Stimulated activated CD8-positive, alpha-beta memory T cell treated with anti-CD3 and anti-CD28 coated beads, Interleukin-15, amount 100 ng/mL, for 24 hours (primary cell): ENCODE results near the gene C1QB.
"Not testable (repeated sequence)": the region's sequence is repeated elsewhere in the genome, so short reads cannot be mapped to it uniquely, and the experiment has no call there.

ENCODE experiments used
- DNase-seq: peaks from one replicate; pipeline ENCODE4 v3.0.0-alpha.2; 2020; ENCODE audit warnings: low read depth

The C1QB gene

GRCh38 chr1:22666412-22666811 is 13.4 kb downstream of the C1QB start:
- no peak for DNase-seq

DNA sequence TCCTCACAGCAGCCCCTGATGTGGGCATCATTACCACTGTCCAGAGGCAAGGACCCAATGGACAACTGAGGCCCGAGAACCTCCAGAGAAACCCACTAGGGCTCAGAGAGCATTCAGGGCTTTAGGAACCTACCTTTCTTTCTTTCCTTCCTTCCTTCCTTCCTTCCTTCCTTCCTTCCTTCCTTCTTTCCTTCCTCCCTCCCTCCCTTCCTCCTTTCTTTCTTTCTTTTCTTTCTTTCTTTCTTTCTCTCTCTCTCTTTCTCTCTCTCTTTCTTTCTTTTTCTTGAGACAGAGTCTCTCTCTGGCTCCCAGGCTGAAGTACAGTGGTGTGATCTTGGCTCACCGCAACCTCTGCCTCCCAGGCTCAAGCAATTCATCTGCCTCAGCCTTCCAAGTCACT is 15.8 kb downstream of the C1QB start:
- not testable (repeated sequence) for DNase-seq

DNA sequence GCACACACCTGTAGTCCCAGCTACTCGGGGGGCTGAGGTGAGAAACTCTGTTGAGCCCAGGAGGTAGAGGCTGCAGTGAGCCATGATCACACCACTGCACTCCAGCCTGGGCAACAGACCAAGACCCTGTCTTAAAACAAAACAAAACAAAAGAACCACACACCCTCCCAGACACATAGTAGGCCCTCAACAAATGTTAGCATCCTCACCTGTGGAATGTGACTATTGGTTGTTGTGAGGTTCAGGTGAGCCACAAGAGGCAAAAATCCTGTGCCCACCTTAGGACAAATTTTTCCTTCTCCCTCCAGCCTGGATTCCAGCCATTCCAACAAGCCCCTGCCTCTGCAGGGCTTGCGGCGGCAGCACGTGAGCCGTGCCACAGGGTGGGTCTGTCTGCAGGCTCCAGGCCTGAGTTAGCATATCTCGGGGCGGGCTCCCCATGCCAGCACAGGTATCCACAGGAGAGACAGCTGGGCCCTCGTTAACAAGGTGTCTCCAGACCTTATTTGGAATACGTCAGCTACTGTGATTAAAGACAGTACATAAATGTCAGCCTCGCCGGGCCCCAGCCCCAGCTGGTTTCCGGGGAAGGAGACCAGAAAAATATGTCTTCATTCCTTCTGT is 17.4 kb downstream of the C1QB start:
- no peak for DNase-seq

- DNase-seq: no peak
Measured at GRCh38 chr1:22671999-22672398, 19.0 kb downstream of the C1QB start.

GRCh38 chr1:22673486-22674409 is 20.7 kb downstream of the C1QB start:
- DNase-seq: no peak

GRCh38 chr1:22674410-22674749 is 21.3 kb downstream of the C1QB start:
- no peak for DNase-seq

DNA sequence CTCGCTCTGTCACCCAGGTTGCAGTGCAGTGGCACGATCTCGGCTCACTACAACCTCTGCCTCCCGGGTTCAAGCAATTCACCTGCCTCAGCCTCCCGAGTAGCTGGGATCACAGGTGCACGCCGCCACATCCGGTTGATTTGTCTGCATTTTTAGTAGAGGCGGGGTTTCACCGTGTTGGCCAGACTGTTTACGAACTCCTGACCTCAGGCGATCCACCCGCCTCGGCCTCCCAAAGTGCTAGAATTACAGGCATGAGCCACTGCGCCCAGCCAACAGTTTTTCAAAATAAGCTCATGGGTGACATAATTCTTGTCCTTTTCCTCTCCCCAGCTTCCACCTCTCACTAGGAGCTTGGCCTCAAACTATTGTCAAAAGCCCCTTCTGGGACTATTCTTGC is 23.1 kb downstream of the C1QB start:
- not testable (repeated sequence) for DNase-seq

- no peak for DNase-seq
Measured at GRCh38 chr1:22676916-22677583, 24.0 kb downstream of the C1QB start.

GRCh38 chr1:22677931-22678896 is 25.2 kb downstream of the C1QB start:
- no peak for DNase-seq

- DNase-seq: no peak
Measured at GRCh38 chr1:22680726-22681125, 27.7 kb downstream of the C1QB start.

DNA sequence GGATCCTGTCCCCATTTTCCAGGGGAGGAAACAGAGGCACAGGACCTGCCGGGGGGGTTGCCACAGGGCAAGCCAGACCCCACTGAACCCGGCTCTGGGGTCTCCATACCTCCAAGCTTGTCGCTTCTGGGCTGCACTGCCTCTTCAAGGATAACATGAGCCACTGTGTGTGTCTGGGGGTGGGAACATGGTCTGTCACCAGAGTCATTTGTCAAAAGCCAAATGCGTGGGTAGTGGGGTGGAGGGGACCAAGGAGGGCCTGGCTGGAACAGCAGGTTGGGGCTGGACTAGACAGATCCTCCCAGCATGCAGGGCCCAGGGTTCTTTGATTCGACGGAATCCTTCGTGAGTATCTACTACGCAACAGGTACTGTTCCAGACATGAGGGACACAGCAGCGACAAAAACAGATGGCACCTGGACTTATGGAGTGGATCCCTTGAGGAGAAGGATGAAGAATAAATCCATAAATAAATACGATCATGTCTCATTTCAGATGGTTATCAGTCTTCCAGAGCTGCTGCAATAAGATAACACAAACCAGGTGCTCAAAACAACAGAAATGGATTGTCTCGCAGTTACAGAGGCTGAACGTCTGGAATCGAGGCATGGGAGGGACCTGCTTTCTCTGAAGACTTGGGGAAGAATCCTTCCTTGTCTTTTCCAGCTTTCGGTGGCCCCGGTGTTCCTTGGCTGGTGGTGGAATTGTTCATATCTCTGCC is 28.7 kb downstream of the C1QB start:
- DNase-seq: no peak

GRCh38 chr1:22683547-22683946 is 30.5 kb downstream of the C1QB start:
- DNase-seq: no peak

DNA sequence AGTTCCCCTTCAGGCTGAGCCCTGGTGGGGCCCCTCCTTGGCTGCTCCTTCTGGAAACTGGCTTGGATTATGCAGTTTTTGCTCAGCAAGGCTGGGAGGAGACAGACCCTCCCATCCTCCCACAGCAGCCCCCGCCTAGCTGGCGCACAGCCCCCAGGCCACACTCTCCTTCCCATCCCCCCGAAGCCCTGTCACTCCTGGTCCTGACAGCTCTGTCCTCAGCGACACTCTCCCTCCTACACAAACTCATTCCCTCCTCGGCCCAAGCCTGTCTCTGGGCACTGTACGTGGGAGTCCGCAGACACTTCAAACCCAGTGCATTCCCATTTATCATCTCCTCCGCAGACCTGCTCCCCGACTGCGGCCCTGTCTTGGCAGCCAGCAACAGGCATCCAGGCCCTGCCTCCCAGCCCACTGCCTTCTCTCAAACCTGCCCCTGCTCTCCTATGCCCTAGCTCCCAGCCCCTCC is 32.6 kb downstream of the C1QB start:
- no peak for DNase-seq

DNA sequence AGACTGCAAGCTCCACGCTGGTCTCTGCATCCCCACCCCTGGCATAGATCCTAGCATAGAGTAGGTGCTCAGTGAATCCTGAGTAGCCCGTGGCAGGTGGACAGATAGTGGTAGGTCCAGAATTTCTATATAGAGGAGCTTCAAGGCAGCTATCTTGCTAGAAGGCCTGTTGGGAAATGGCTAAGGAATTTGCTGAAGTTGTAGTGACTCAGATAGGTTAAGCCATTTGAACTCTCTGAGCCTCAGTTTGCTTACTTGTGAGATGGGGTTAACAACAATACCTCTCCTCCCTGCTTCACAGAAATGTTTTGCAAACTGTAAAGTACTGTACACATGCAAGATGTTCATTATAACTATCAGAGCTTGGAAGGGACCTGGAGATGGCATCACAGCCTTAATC is 34.2 kb downstream of the C1QB start:
- DNase-seq: no peak

GRCh38 chr1:22688466-22688865 is 35.4 kb downstream of the C1QB start:
- DNase-seq: no peak

DNA sequence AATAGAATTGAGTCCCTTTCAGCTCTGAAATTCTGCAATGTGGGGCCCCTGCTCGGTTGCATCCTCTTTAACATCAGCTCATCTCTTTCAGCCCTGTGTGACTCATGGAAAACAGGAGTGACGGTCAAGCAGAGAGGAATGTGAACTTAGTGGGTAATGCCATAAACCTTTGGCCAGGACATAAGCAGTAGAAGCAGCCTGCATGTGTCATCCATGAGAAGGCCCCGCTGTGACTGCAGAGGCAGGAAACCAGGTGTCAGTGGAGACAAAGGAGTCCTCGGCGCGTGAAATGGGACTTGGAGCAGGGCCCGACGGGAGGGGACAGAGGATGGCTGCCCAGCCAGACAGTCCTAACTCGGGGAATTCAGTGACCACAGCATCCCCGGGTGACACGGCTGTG is 36.5 kb downstream of the C1QB start:
- DNase-seq: no peak

GRCh38 chr1:22691031-22691753 is 38.2 kb downstream of the C1QB start:
- DNase-seq: no peak

DNA sequence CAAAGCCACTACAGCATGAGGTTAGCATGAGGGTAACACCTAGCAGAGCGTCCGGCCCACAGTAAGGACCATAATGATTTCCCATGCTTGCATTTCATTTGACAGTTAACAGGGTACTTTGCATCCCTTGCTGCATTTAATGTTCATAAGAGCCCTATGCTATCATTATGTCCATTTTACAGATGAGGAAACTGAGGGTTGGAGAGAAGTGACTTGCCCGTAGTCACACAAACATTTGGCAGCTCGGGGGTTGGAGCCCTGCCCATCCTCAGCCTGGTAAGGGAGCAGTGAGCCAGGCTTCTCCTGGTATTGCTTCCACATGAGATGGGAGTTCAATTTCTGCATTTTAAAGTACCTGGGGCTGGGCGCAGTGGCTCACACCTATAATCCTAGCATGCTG is 41.1 kb downstream of the C1QB start:
- DNase-seq: no peak

DNA sequence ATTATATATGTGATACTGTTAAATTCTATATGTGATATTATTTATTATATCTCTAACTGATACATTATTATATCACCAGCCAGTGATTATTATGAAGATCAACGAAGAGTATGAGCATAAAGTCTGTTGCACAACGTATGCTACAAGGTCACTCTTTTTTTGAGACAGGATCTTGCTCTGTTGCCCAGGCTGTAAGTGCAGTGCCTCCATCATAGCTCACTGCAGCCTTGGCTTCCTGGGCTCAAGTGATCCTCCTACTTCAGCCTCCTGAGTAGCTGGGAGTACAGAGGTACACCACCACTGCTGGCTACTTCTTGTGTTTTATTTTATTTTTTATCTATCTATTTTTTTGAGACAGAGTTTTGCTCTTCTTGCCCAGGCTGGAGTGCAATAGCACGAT is 43.6 kb downstream of the C1QB start:
- no peak for DNase-seq

- no peak for DNase-seq
Measured at GRCh38 chr1:22697980-22698379, 44.9 kb downstream of the C1QB start.
